VCaP (cell line): ENCODE data around the gene FSIP1.

Source experiments
- H3K27ac ChIP-seq: fragments of 450-650 bp; 2 replicates; pipeline ENCODE4 v1.5.1; 2017
- TF ChIP-seq, protein P1 (sequence below): fragments of 450-650 bp; conservative IDR thresholded peaks from 2 replicates; pipeline ENCODE4 v1.5.1; 2017; ENCODE audit warnings: mild to moderate bottlenecking, moderate library complexity

Gene FSIP1

DNA sequence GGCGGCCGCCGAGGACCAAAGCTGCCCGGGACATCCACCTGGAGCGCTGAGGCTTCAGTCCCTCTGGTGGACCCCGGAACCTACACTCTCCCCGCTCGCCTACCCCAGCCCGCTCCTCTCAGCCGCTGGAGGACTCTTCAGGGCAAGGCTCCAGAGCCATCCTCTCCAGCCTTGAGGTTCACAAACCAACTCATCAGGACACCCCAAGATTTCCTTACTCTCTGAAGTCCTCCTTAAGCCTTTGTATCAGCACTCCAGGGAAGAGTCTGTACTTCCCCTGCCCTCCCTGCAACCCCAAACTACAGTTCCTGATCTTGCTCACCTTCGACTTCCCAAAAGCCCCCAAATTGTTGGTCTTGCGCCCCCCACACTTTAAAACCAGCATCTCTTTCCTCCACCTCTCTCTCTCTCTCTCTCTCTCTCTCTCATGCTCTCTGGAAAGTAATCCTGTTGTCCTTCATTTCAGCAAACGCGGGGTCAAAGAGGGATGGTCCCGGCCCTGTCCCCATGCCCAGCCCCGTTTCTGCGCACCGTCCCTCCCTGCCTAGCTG lies 201.3 kb downstream of the FSIP1 start:
- TF ChIP-seq, protein P1, sequence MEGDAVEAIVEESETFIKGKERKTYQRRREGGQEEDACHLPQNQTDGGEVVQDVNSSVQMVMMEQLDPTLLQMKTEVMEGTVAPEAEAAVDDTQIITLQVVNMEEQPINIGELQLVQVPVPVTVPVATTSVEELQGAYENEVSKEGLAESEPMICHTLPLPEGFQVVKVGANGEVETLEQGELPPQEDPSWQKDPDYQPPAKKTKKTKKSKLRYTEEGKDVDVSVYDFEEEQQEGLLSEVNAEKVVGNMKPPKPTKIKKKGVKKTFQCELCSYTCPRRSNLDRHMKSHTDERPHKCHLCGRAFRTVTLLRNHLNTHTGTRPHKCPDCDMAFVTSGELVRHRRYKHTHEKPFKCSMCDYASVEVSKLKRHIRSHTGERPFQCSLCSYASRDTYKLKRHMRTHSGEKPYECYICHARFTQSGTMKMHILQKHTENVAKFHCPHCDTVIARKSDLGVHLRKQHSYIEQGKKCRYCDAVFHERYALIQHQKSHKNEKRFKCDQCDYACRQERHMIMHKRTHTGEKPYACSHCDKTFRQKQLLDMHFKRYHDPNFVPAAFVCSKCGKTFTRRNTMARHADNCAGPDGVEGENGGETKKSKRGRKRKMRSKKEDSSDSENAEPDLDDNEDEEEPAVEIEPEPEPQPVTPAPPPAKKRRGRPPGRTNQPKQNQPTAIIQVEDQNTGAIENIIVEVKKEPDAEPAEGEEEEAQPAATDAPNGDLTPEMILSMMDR, result no peak
- H3K27ac ChIP-seq, result peak overlapping the region; percentile 94

DNA sequence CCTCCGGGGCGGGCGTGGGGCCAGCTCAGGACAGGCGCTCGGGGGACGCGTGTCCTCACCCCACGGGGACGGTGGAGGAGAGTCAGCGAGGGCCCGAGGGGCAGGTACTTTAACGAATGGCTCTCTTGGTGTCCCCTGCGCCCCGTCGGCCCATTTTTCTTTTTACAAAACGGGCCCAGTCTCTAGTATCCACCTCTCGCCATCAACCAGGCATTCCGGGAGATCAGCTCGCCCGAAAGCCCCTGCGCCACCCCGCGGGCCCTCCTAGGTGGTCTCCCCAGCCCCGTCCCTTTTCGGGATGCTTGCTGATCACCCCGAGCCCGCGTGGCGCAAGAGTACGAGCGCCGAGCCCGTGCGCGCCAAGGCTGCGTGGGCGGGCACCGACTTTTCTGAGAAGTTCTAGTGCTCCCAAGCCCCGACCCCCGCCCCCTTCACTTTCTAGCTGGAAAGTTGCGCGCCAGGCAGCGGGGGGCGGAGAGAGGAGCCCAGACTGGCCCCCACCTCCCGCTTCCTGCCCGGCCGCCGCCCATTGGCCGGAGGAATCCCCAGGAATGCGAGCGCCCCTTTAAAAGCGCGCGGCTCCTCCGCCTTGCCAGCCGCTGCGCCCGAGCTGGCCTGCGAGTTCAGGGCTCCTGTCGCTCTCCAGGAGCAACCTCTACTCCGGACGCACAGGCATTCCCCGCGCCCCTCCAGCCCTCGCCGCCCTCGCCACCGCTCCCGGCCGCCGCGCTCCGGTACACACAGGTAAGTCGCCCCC lies 202.0 kb downstream of the FSIP1 start, which contains the start of gene THBS1:
THBS1 (plus strand) TSS at position 595 of the 757 bp plus-strand sequence. CDS start 779 bp downstream, outside the sequence.
- peak within 1 kb of the TSS; percentile 94 for H3K27ac ChIP-seq
- TF ChIP-seq, protein P1, result peak; percentile 61

DNA sequence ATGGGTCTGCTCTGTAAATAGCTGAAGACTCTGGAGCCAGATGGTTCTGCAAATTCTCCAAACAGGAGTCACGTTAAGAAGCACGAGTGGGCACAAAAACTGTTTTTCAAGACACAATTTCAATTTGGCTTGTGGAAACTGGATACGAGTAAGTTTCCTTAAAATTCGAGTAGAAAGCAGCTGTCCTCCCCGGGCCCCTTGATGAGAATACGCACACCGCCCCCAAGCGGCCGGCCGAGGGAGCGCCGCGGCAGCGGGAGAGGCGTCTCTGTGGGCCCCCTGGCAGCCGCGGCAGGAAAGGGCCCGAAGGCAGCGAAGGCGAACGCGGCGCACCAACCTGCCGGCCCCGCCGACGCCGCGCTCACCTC lies 202.5 kb downstream of the FSIP1 start:
- TF ChIP-seq, protein P1, result peak; percentile 93
- H3K27ac ChIP-seq, result peak overlapping the region; percentile 94

DNA sequence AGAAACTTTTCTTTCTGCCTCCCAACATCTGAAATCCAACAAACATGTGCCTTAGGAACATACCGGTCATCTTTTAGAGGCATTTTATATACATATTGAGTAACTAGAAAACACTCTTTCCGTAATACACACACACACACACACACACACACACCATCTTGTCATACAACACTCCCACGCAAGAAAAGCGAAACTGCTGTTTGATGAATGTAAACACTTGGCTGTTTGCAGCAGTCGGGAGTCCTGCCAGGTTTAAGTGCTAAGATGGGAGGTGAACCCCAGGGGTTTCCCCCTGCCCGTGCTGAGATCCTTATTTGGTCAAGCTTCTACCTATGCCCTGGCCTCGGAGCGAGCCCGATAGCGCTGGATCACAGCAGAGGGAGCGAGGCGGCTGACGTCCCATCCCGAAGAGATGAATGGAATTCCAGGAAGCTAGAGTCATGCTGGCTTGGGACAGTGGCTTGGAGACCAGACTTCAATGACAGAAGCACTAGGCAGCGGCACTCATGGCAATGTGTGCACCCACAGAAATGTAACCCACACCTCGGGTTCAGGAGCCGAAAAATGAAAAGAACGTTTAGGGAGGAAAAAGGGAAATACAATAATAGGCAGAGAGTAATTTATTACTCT lies 203.0 kb downstream of the FSIP1 start:
- peak overlapping the region; percentile 94 for H3K27ac ChIP-seq
- TF ChIP-seq, protein P1, result no peak

DNA sequence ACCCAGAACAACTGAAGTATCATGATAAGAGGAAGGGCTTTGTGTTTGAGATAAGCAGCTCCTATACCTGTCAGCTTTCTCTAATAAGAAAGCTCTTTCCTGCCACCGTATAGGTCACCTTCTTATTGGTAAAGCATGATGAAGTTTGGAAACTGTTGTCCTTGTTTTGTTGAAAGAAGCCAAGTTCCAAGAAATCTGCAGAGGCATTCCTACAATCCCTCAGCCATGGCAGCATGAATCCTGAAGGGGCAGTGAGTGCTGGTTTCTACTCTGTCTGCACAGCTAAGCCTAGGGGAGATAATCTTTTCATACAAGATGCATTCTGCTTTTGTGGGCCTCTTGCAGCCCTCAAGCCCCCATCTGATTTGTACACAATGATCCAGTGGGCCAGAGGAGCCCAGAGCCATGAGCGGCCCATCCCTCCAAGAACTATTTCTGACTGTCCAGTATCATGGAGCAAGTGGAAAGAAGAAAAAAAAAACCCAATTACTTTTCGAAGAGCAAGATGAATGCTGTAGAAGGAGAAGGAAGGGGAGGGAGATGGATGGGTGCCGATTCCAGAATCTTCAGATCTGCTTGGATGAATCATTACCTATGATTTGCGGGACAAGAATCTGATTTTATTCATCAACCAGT lies 203.7 kb downstream of the FSIP1 start:
- TF ChIP-seq, protein P1, result no peak; the same call in 1 of the 2 replicates
- peak overlapping the region; percentile 94 for H3K27ac ChIP-seq

DNA sequence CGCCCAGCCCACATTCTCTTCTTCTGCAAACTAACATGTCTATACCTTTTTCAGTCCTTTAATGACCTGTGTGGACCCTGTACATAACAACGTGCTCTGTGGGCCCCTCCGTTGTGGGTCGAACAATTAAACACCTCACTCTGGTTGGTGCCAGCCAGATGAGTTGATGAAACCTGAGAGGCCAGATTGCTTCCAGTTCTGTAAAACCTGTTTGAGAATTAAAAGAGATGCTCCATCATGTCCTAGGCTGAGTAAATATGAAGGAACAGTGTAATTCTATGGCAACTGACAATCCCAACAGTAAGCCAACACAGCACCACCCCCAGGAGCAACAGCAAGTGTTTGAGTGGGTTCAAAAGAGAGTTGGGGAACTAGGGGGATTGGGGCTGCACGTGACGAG lies 207.5 kb downstream of the FSIP1 start:
- TF ChIP-seq, protein P1, result no peak
- H3K27ac ChIP-seq, result peak overlapping the region; percentile 57

DNA sequence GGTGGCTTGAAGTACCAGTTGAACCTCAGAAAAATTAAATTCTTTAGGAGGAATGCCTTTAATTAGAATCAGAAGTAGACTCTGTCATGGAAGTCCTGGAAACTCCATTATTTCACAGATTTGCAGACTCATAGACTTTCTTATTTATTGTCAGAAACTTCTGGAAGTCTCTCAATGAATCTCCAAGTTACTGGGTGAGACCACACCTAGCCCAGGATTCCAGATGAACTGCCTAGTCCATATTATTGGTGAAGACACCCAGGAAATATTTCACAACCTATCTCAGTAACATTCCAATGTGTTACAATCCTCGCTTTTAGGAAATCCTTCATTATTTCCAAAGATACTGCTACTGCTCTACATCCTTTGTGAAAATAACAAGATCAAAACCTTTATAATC lies 208.2 kb downstream of the FSIP1 start:
- peak overlapping the region; percentile 57; the same call in 1 of the 2 replicates for H3K27ac ChIP-seq
- TF ChIP-seq, protein P1, result no peak
